HFFc6 (cell line): Measurements from ENCODE around the gene SETD1A. TPM values are rescaled to one million over a fixed set of nuclear protein-coding genes. Genes with fewer than 3 reads are reported as not detected.

ENCODE experiments used
- DNase-seq: peaks from one replicate; pipeline ENCODE4 v3.0.0-alpha.2; 2018
- H3K27ac Mint-ChIP-seq: 2 replicates; pipeline ENCODE4 v1.8.0; 2020; ENCODE audit warnings: mild to moderate bottlenecking, mixed read lengths
- H3K27me3 Mint-ChIP-seq: 2 replicates; pipeline ENCODE4 v1.8.0; 2021; ENCODE audit warnings: mild to moderate bottlenecking, moderate library complexity, mixed read lengths; ENCODE audit not compliant: insufficient read depth
- H3K36me3 Mint-ChIP-seq: 2 replicates; pipeline ENCODE4 v1.8.0; 2021; ENCODE audit warnings: low read depth, mixed read lengths
- H3K4me1 Mint-ChIP-seq: 2 replicates; pipeline ENCODE4 v1.8.0; 2020; ENCODE audit warnings: low read depth, mixed read lengths
- H3K4me3 Mint-ChIP-seq: 2 replicates; pipeline ENCODE4 v1.8.0; 2020; ENCODE audit warnings: mild to moderate bottlenecking, moderate library complexity, mixed read lengths
- H3K9me3 Mint-ChIP-seq: 2 replicates; pipeline ENCODE4 v1.8.0; 2020; ENCODE audit warnings: mild to moderate bottlenecking, mixed read lengths
- total RNA-seq, 6 experiments: library from RNA; stranded (reverse); fragmentation: NEBNext Ultra II Directional; extraction: Animal tissue kit (Norgen Biotek cat#: 25700); gene quantifications; 2 replicates in 1 of 6; 3 replicates in 5 of 6; pipeline ENCODE4 v1.2.3, GENCODE V29; 2021
- TF ChIP-seq, protein P1 (sequence below): fragments of 200-600 bp; sonication (generic); IDR thresholded peaks from 2 replicates; pipeline ENCODE4 v1.5.0; 2021; ENCODE audit warnings: antibody characterized with exemption, mild to moderate bottlenecking

Gene SETD1A
- total RNA-seq, 6 experiments from 2014 or later = 13.4 to 15.8 (median 14.4) TPM

DNA sequence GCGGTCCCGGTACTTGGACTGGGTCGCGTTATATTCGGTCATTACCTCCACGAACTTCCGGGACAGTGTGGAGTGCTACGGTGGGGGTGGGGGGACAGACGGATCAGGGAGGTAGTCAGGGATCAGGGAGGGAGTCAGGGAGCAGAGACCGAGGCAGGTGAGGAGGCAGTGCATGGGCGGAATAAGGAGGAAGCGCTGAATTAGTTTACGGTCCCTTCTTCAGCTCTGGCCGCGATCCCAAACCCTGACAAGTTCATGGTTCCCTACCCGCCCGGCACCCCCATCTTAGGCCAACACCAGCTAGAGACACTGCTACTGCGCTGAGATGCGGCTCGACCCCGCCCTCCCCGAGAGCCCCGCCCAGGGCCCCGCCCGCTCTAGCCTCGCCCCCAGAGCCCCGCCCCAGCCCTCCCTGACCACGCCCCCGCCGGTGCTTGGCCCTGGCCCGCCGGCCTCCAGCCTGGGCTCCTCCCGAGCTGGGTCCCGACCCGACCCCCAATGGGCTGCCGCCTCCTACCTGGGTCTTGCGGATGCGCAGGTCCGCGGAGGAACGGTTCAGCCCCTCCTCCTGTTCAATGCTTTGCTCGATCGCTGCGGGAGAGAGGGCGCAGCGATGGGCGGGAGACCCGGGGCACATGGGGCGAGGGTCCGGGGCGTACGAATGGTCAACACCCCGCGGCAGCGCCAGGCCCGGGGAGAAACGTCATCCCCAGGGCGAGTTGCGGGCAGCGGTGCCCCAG lies 39.6 kb downstream of the SETD1A start:
- Mint-ChIP-seq H3K4me1 (peaks cover 48% of the 10 kb centered on the region), H3K27me3 (no peaks in the 10 kb centered on the region; the same call in 1 of the 2 replicates), H3K9me3 (no peaks in the 10 kb centered on the region), H3K27ac (peak overlapping the region; percentile 96), H3K4me3 (peak overlapping the region; percentile 92), H3K36me3 (peaks cover 4% of the 10 kb centered on the region; the same call in 1 of the 2 replicates)
- TF ChIP-seq, protein P1, sequence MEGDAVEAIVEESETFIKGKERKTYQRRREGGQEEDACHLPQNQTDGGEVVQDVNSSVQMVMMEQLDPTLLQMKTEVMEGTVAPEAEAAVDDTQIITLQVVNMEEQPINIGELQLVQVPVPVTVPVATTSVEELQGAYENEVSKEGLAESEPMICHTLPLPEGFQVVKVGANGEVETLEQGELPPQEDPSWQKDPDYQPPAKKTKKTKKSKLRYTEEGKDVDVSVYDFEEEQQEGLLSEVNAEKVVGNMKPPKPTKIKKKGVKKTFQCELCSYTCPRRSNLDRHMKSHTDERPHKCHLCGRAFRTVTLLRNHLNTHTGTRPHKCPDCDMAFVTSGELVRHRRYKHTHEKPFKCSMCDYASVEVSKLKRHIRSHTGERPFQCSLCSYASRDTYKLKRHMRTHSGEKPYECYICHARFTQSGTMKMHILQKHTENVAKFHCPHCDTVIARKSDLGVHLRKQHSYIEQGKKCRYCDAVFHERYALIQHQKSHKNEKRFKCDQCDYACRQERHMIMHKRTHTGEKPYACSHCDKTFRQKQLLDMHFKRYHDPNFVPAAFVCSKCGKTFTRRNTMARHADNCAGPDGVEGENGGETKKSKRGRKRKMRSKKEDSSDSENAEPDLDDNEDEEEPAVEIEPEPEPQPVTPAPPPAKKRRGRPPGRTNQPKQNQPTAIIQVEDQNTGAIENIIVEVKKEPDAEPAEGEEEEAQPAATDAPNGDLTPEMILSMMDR = no peak; the same call in 1 of the 2 replicates
- peak; percentile 66 for DNase-seq

DNA sequence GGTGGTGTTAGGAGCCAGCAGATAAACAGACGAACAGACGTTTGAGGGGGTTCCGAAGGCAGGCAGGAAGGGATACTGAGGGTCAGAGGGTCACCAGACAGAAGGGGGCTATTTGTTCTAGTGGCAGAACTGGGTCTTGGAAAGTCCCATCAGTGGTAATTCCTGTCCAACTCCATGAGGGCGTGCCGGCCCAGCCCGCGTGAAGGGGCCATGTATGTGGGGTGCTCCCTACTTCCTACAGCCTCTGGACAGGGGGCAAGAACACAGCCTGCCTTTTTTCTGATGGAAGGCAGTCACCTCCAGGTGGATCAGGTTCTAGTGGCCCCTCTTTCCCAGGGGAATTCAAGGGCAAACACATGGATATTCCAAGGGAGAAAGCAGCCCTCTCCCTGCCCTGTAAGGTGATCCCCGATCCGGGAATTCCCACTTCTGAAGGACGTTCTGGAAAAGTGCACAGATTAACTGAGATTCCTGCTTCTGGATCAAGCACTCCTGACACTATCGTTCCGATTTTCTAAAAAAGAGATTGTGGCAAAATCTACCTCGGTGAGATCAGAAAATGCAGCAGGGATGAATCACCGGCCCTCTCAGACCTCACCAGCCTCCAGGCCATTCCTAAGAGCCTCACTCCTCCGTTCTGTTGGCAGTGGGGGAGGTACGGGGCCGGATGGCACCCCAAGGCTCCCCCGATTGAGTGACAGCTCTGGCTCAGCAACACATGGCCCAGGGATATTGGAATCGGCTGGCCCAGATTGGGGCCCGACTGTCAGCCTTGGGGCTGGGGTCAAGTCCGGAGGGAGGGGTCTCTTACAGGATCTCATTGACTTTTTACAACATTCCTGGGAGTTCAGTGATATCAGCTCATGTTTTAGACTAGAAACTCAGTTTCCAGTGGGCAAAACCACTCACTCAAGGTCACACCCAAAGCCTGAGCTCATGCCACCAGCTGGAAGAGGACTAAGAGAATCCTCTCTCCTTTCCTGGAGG lies 40.5 kb downstream of the SETD1A start:
- DNase-seq = peak; percentile 87
- Mint-ChIP-seq H3K9me3 (no peaks in the 10 kb centered on the region), H3K4me3 (peak overlapping the region; percentile 92), H3K4me1 (peaks cover 48% of the 10 kb centered on the region), H3K27ac (peak overlapping the region; percentile 96), H3K36me3 (peaks cover 4% of the 10 kb centered on the region; the same call in 1 of the 2 replicates), H3K27me3 (no peaks in the 10 kb centered on the region; the same call in 1 of the 2 replicates)
- TF ChIP-seq, protein P1 = no peak; the same call in none of the 2 replicates

DNA sequence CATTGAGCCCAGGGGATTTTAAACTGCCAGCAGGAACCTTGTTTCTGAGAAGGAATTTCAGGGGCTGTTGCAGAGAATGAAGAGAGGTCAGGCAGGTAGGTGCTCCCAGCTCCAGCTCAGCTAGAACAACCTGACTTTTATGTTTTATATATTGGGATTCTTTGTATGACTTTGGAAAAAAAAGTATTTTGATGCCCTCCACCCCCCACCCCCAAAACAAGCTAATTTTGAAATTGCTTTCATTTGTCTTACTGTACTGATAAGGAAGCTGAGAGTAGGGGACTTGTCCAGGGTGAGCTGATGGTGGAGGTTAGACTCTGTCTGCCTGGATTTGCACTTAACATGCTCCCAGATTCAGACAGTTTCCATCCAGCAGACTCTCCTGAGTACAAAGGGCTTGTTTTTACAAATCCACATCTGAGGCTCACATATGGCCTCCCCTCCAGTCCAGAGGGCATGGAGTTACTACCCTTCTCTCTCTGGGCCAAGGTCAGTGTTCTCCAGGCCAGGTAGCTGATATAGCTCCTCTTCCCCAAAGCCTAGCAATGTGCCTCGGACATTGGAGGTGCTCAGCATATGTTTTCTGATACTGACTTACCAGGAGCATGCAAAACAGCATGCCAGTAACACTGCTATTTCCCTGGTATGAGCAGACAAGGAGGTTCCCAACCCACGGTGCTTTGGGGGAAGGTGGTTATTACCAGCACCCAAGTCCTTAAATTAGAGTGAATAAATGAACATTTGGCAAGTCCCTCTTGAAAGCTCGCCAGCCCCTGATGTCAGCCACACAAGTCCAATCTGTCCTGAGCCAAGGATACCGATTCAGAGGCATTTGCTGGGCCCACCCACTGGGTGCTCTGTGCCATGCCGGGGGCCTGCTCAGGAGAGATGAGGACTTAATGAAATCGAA lies 41.6 kb downstream of the SETD1A start:
- Mint-ChIP-seq H3K9me3 (no peaks in the 10 kb centered on the region), H3K4me1 (peaks cover 48% of the 10 kb centered on the region), H3K4me3 (no peak overlapping the region; the same call in 1 of the 2 replicates), H3K36me3 (peaks cover 4% of the 10 kb centered on the region; the same call in 1 of the 2 replicates), H3K27me3 (no peaks in the 10 kb centered on the region; the same call in 1 of the 2 replicates), H3K27ac (peak overlapping the region; percentile 96)
- no peak for DNase-seq
- TF ChIP-seq, protein P1 = no peak

DNA sequence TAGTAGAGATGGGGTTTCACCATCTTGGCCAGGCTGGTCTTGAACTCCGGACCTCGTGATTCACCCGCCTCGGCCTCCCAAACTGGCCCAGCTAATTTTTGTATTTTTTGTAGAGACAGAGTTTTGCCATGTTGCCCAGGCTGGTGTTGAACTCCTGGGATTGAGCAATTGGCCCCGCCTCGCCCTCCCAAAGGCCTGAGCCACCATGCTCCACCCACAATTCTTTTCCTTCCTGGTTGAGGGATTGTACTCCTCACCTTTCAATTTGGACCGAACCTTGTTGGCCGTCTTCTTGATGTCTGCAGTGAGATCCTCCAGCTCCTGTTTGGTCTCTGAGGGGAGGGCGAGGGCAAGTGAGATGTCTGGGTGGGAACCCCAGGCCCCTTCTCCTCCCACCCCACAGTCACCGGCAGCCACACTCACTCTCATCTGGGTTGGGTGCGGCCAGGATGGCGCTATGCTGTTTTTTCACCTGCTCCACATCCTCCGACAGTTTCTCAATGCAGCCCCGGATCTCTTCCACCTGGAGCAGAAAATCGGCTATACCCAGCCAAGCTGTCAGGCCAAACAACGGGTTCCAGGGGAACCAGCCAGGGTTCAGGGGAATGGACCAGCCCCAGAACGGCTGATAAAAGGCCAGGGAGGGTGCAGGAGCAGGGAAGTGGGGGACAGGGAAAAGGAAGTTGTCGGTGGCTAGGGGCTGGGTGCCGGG lies 43.3 kb downstream of the SETD1A start:
- DNase-seq = no peak
- Mint-ChIP-seq H3K27me3 (no peaks in the 10 kb centered on the region; the same call in 1 of the 2 replicates), H3K4me3 (no peak overlapping the region), H3K9me3 (no peaks in the 10 kb centered on the region), H3K27ac (no peak overlapping the region), H3K36me3 (peaks cover 4% of the 10 kb centered on the region; the same call in 1 of the 2 replicates), H3K4me1 (peaks cover 42% of the 10 kb centered on the region)
- TF ChIP-seq, protein P1 = no peak
